SH-SY5Y (cell line): ENCODE results near the gene ATRNL1.

Experiments
- GATA2 ChIP-seq: IDR thresholded peaks from 2 replicates; pipeline ENCODE4 v1.6.1; 2011; ENCODE audit warnings: mild to moderate bottlenecking, low read depth, low read length
- GATA3 ChIP-seq: IDR thresholded peaks from 2 replicates; pipeline ENCODE4 v1.6.1; 2011; ENCODE audit warnings: low read depth, mild to moderate bottlenecking, low read length, moderate library complexity

DNA sequence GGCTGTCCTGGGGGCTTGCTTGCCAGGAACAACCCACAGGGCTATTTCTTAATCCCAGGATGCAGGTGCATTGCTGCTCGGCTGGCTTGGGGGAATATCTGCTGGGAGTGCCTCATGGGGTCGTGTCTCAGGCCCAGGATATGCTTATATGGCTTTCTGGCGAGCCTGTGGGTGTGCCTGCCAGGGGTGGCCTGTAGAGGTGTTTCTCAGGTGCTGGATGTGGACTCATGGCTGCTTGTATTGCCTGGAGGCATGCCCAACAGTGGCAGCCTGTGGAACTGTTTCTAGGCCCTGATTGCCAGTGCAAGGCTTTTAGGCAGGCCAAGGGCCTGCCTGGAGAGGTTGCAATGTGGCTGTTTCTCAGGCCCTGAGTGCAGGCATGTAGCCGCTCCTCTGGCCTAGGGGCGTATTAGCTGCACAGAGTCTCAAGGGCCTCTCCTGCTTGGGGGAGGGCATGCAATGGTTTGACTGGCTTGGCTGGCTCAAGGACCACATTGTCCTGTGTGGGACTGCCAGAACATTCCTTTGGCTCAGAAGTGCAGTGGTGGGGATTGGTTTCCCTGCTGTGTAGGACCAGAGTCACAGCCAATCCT, 202.1 kb downstream of the ATRNL1 start:
- TF ChIP-seq GATA2: no peak
- no peak for TF ChIP-seq GATA3
